Measurements from ENCODE around the gene TPBGL.

GRCh38 chr11:75246006-75246670 is 5.6 kb downstream of the TPBGL start:
- no peak for TF ChIP-seq CTCF (IDR thresholded peaks at IDR 0.05)
- no peak for TF ChIP-seq ZFX (IDR thresholded peaks at IDR 0.05; ENCODE audit: borderline replicate concordance)
